Smooth muscle cell (in vitro differentiated cells): ENCODE results near the gene GPN3. TPM values are rescaled to one million over a fixed set of nuclear protein-coding genes. Genes with fewer than 3 reads are reported as not detected.

Experiments used
- DNase-seq: peaks from one replicate; lab custom pipeline; 2025; ENCODE audit not compliant: unreplicated experiment; lab: John Stamatoyannopoulos, UW
- H2AFZ ChIP-seq: fragments of 200-600 bp; sonication (generic); 2 replicates; pipeline ENCODE4 v1.6.0; 2016; ENCODE audit warnings: antibody characterized with exemption, low read depth, mild to moderate bottlenecking
- H3F3A ChIP-seq: fragments of 200-600 bp; sonication (generic); 2 replicates; pipeline ENCODE4 v1.6.0; 2017; ENCODE audit warnings: antibody characterized with exemption, low read depth
- H3K27ac ChIP-seq: fragments of 200-600 bp; sonication (generic); 2 replicates; pipeline ENCODE4 v1.5.1; 2016; ENCODE audit warnings: low read depth, mild to moderate bottlenecking
- H3K27me3 ChIP-seq: fragments of 200-600 bp; sonication (generic); 2 replicates; pipeline ENCODE4 v1.6.1; 2016; ENCODE audit warnings: low read depth, mild to moderate bottlenecking
- H3K36me3 ChIP-seq: fragments of 200-600 bp; sonication (generic); 2 replicates; pipeline ENCODE4 v1.5.1; 2016; ENCODE audit warnings: low read depth
- H3K4me1 ChIP-seq: fragments of 200-600 bp; sonication (generic); 2 replicates; pipeline ENCODE4 v1.5.1; 2016; ENCODE audit warnings: low read depth
- H3K4me2 ChIP-seq: fragments of 200-600 bp; sonication (generic); 2 replicates; pipeline ENCODE4 v1.6.0; 2016; ENCODE audit warnings: mild to moderate bottlenecking
- H3K4me3 ChIP-seq: fragments of 200-600 bp; sonication (generic); 2 replicates; pipeline ENCODE4 v1.5.1; 2016; ENCODE audit warnings: mild to moderate bottlenecking
- H3K79me2 ChIP-seq: fragments of 200-600 bp; sonication (generic); 2 replicates; pipeline ENCODE4 v1.6.0; 2016; ENCODE audit warnings: low read depth, mild to moderate bottlenecking
- H3K9ac ChIP-seq: fragments of 200-600 bp; sonication (generic); 2 replicates; pipeline ENCODE4 v1.6.0; 2016; ENCODE audit warnings: low read depth
- H3K9me3 ChIP-seq: fragments of 200-600 bp; sonication (generic); replicated peaks from 2 replicates; pipeline ENCODE4 v1.5.1; 2016; ENCODE audit warnings: low read depth
- H4K20me1 ChIP-seq: fragments of 200-600 bp; sonication (generic); 2 replicates; pipeline ENCODE4 v1.6.0; 2016; ENCODE audit warnings: low read depth
- WGBS: methylation state at CpG from one replicate; pipeline ENCODE4 v1.1.7; 2016; ENCODE audit warnings: low lambda C conversion rate; 5-methylcytosine and 5-hydroxymethylcytosine counted together
- polyA plus RNA-seq: library from polyadenylated mRNA; unstranded; fragments of >200 nt; fragmentation: Nextera tagmentation; extraction: Ambion mirVana; gene quantifications from 2 replicates; pipeline ENCODE4 v1.2.1, GENCODE V29; 2016
- total RNA-seq: library from RNA; depleted of rRNA; stranded (reverse); fragments of >200 nt; gene quantifications from 2 replicates; pipeline ENCODE4 v1.2.3, GENCODE V29; 2014
- TF ChIP-seq, protein P1 (sequence below): fragments of 200-600 bp; sonication (generic); IDR thresholded peaks from 2 replicates; pipeline ENCODE4 v1.5.1; 2017; ENCODE audit warnings: borderline replicate concordance, mild to moderate bottlenecking, antibody characterized with exemption; ENCODE audit not compliant: insufficient read depth, poor library complexity, severe bottlenecking

Gene GPN3
- total and polyA plus RNA-seq, 2 experiments from 2014 or later = 21.7 to 41.5 TPM

DNA sequence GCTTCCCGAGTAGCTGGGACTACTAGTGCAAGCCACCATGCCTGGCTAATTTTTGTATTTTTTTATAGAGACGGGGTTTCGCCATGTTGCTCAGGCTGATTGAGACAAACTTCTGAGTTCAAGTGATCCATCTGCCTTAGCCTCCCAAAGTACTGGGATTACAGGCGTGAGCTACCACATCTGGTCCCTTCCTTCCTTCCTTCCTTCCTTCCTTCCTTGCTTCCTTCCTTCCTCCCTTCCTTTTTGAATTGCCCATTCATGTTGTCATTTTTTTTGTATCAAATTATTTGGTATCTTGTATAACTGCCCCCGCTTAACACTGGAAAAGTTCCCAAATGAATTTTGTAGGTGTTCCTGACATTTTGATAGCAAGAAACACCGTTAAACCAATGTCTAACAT, 45.8 kb upstream of the GPN3 start:
- TF ChIP-seq, protein P1, sequence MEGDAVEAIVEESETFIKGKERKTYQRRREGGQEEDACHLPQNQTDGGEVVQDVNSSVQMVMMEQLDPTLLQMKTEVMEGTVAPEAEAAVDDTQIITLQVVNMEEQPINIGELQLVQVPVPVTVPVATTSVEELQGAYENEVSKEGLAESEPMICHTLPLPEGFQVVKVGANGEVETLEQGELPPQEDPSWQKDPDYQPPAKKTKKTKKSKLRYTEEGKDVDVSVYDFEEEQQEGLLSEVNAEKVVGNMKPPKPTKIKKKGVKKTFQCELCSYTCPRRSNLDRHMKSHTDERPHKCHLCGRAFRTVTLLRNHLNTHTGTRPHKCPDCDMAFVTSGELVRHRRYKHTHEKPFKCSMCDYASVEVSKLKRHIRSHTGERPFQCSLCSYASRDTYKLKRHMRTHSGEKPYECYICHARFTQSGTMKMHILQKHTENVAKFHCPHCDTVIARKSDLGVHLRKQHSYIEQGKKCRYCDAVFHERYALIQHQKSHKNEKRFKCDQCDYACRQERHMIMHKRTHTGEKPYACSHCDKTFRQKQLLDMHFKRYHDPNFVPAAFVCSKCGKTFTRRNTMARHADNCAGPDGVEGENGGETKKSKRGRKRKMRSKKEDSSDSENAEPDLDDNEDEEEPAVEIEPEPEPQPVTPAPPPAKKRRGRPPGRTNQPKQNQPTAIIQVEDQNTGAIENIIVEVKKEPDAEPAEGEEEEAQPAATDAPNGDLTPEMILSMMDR = no peak
- DNase-seq = no peak

DNA sequence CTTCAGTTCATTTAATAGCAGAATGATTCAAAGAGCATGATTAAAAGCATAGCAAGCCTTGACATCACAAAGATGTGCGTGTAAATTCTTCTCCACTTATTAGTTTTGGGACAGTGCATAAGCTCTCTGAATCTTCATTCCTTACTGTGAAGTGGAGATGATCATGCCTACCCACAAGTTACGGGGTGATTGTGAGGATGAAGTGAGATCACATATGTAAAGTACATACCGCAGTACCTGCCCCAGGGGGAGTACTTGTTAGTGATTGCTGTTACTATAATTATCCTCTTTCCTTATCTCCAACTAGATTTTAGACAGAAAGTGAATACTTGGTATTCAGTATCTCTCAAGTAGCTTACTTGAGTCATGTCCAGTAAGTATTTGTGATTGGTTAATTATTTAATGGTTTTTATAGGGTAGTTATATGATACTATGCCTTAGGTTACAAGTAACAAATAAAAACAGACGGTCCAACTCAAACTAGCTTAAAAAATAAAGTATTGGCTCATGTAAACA, 40.1 kb upstream of the GPN3 start:
- DNase-seq = no peak
- H3K36me3 ChIP-seq = no peaks in the 10 kb centered on the region

More for the DNA sequence above, 45.8 kb upstream of the GPN3 start:
- Histone ChIP-seq H3K79me2 (no peaks in the 10 kb centered on the region), H3K27me3 (peaks cover 14% of the 10 kb centered on the region), H3K36me3 (no peaks in the 10 kb centered on the region), H3K27ac (no peak overlapping the region), H3K9ac (no peak overlapping the region), H2AFZ (no peak overlapping the region), H3K4me3 (no peak overlapping the region), H3K4me2 (no peak overlapping the region), H3K9me3 (no peaks in the 10 kb centered on the region), H3F3A (no peaks in the 10 kb centered on the region), H3K4me1 (no peaks in the 10 kb centered on the region), H4K20me1 (no peaks in the 10 kb centered on the region)
- WGBS = 87% methylated on average over 6 of the region's 6 CpGs

DNA sequence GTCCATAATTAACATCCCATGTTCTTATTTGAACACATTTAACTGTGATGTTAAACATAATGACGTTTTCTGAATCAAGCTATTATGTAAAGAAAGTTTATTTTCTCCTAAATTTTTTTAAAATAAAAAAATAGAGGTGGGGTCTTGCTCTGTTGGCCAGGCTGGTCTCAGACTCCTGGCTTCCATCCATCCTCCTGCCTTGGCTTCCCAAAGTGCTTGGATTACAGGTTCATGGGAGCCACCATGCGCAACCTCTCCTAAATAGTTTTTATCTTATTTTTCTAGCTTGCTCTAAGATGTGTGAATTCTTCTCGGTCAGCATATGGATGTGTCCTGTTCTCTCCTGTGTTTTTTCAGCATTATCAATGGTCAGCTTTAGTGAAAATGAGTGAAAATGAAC, 37.3 kb upstream of the GPN3 start:
- no peaks in the 10 kb centered on the region for H3K36me3 ChIP-seq
- TF ChIP-seq, protein P1 = no peak

More for the DNA sequence above, 40.1 kb upstream of the GPN3 start:
- Histone ChIP-seq H3K27me3 (peaks cover 3% of the 10 kb centered on the region), H3K4me1 (no peaks in the 10 kb centered on the region), H3K27ac (no peak overlapping the region), H3K4me3 (no peak overlapping the region), H3F3A (peaks cover 1% of the 10 kb centered on the region), H3K79me2 (no peaks in the 10 kb centered on the region), H2AFZ (no peak overlapping the region), H4K20me1 (no peaks in the 10 kb centered on the region), H3K4me2 (no peak overlapping the region), H3K9ac (no peak overlapping the region), H3K9me3 (no peaks in the 10 kb centered on the region)
- TF ChIP-seq, protein P1 = no peak
- WGBS = 87% methylated on average over 4 of the region's 4 CpGs

DNA sequence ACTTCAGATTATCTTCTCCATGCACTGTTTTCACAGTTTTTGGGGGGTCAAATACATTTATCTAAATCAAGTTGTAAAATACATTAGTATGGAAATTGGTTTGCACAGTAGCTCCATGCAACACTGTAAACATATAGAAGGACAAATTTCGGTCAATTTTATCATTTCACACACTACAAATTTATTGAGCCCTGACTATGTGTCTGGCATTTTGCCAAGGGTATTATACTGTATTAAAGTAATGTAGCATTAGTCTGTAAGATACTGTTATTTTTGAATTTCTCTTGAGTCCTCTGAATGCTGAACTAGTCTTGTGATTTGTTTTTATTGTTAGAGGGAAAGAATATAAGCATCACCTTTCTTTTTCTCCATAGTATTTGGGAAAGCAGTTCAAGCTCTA, 35.4 kb upstream of the GPN3 start:
- 100% methylated on average over 1 of the region's 1 CpG for WGBS

More for the DNA sequence above, 37.3 kb upstream of the GPN3 start:
- 78% methylated on average over 3 of the region's 3 CpGs for WGBS
- no peak for DNase-seq
- H3K9ac ChIP-seq = no peak overlapping the region
- no peak overlapping the region for H2AFZ ChIP-seq
- H3K27ac ChIP-seq = no peak overlapping the region
- H3K4me3 ChIP-seq = no peak overlapping the region
- peaks cover 8% of the 10 kb centered on the region for H3K4me1 ChIP-seq
- peaks cover 4% of the 10 kb centered on the region for H3F3A ChIP-seq
- H3K79me2 ChIP-seq = peaks cover 13% of the 10 kb centered on the region
- H3K9me3 ChIP-seq = no peaks in the 10 kb centered on the region
- no peaks in the 10 kb centered on the region for H3K27me3 ChIP-seq
- no peaks in the 10 kb centered on the region for H4K20me1 ChIP-seq
- H3K4me2 ChIP-seq = no peak overlapping the region

More for the DNA sequence above, 35.4 kb upstream of the GPN3 start:
- no peaks in the 10 kb centered on the region for H3K9me3 ChIP-seq
- H3K27me3 ChIP-seq = no peaks in the 10 kb centered on the region
- no peak for DNase-seq
- no peak overlapping the region for H3K4me3 ChIP-seq
- no peak overlapping the region for H2AFZ ChIP-seq
- H3K27ac ChIP-seq = no peak overlapping the region
- H3K9ac ChIP-seq = no peak overlapping the region
- H4K20me1 ChIP-seq = peaks cover 7% of the 10 kb centered on the region
- peaks cover 4% of the 10 kb centered on the region for H3F3A ChIP-seq
- peaks cover 9% of the 10 kb centered on the region for H3K4me1 ChIP-seq
- TF ChIP-seq, protein P1 = no peak
- no peaks in the 10 kb centered on the region for H3K36me3 ChIP-seq
- H3K4me2 ChIP-seq = no peak overlapping the region
- peaks cover 32% of the 10 kb centered on the region for H3K79me2 ChIP-seq
